GM03348 (cell line): ENCODE results near the gene CDK17.
A peak's percentile ranks its signal among the peaks of the same experiment; 100 is the strongest.

Source experiments
- DNase-seq: peaks from one replicate; pipeline ENCODE4 v3.0.0; 2012; ENCODE audit warnings: low spot score

CDK17 gene

GRCh38 chr12:96263449-96263902 is 136.8 kb downstream of the CDK17 start:
- no peak for DNase-seq

DNA sequence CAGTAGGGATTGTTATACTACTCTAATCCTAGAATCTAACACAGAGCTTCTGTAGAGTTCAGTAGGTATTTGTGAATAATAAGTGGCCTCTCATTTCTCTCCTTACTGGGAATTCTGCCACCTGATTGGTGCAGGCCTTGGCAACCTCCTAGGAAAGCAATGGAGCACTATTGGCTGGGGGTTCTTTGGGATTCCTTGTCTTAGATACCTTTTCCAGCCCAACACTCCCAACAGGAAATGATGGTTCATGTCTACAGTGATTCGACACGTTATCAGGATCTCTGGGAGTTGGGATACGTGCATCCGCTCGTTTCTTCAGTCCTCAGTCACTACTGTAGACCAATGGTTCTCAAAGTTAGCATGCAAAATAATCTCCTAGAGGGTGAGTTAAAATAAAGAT is 138.7 kb downstream of the CDK17 start:
- no peak for DNase-seq

DNA sequence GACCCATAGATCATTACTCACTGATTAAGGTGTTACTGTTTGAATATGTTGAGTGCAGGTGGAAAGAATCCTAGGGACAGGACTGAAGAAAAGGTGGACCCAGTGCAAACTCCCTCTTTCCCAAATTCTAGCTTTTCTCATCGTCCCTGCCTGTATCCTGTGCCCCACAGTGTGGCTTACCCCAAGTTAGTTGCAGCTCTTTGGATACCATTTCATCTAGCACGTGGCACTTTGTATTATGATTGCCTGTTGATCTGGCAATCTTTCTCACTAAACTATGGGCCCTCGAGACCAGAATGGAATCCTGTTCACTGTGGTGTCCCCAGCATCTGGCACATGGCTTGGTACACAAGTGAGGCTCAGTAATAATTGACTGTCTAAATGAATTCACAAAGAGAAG is 139.6 kb downstream of the CDK17 start:
- no peak for DNase-seq

DNA sequence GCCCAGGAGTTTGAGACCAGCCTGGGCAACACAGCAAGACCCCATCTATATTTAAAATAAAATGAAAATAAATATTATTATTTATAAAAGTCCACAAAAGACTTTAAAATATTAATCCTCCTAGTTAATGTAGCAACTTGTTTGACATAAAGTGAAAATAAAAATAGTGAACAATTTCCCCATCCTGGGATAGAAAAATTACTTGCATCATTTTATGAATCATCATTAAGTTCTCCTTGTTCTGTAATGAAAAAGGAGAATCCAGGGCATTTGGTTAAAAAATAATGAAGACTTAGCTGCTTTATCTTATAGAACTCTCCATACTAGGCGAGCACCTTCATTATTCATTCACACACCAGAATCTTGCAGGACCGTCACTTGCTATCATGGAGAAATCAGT is 140.0 kb downstream of the CDK17 start:
- no peak for DNase-seq

DNA sequence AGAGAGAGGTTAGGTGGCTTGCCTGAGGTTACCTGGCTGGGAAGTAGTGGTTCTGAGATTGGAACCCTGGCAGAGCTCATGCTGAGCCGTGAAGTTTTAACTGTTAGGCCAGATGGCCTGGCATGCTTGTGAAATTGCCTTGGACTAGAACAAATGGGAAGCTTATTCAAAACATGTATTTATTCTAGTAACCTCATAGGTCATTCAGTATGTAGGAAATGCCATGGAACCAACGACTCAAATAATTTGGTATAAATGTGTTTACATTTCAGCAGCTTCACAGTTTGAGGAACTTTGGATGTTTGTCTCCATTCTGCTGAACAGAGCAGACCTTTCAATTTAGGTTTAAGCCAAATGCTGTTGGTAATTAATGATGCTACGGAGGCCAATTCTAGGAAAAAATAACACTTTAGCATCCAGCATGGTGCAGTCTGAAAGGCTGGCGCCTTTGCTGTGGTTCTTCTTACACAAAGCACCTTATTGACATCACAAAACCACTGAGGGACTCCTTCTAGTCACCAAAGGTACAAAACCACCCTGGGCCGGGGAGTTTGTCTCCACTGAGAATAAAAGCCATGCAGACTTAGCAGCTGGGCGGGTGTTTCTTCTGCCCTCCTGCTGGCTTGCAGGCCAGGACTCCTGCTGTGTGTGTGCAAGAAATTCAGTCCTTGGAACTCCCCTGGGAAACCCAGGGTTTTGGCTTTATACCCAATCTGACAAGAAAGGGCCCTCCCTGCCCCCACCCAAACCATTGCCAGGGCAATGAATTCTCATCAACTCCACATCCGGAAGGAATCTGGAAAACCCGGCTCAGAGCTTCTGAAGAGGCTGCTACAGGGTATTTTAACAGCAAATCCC is 141.9 kb downstream of the CDK17 start:
- peak; percentile 37 for DNase-seq

DNA sequence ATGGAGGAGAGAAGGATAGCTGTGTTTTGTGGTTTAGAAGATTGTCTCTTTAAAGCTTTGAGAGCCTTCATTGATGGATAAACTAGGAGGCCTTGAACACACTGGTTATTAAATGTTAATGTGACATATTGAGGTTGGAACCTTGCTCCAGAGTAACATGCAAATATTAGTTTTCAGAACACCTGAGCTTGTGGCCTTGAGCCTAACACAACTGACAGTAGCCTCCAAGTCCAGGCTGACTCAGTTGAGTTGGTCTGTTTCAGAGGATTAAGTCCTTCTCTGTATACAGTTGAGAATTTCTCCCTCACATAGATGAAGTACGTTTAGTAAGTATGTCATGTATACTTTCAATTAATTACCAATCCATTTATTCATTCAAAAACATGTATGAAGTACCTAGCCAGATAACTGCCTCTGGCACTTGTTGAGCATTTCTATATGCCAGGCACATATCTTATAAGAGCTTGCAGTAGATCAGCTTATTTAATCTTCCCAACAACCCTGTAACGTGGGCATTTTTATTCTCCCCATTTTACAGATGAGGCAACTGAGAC is 142.6 kb downstream of the CDK17 start:
- no peak for DNase-seq

DNA sequence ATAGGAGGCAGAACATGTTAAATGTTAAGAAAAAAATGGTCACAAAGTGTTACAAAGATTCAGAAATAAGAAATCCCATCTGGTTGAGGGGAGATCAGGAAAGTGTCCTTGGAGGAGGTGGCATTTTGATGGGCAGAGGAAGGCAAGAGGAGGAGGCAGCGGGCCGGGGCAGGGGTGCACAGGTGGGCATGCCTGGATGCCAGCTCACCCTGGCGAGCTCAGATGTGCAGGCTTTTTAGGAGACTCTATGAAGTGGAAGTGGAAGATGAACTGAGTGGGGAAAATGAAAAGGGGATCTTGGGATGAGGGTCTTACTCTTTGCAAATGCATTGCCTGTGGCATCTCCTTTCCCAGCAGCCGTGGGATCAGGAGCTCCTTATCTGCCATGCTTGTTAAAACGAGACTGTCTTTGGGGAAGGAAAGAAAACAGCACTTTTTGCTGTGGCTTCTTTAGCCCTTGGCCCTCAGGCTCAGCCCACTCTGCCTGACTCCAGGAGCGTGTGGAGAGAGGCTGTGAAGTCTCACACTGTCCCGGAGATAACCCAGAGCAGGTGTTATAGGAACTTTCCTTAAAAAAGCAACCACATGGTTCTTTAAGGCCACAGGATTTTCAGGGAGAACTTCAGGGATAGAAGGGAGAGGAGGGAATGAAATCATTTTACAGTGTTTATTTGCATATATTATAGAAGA is 143.4 kb downstream of the CDK17 start:
- no peak for DNase-seq

DNA sequence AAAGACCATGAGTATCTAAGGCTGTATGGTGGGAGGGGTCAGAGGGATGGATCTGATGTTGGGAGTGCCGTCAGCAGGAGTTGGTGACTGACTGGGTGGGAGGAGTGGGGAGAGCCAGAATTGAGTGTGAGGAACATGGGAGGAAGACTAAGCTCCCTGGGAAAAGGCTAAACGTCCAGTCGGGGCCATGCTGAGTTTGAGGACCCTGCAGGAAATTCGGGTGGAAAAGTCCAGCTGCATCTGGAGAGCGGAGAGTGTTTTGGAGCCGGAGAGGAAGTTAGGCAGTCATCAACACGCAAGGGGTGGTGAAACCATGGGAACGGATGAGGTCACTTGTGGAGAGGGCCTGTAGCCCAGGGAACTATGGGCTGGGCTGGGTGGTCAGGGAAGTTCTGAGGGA is 145.2 kb downstream of the CDK17 start:
- peak; percentile 39 for DNase-seq

DNA sequence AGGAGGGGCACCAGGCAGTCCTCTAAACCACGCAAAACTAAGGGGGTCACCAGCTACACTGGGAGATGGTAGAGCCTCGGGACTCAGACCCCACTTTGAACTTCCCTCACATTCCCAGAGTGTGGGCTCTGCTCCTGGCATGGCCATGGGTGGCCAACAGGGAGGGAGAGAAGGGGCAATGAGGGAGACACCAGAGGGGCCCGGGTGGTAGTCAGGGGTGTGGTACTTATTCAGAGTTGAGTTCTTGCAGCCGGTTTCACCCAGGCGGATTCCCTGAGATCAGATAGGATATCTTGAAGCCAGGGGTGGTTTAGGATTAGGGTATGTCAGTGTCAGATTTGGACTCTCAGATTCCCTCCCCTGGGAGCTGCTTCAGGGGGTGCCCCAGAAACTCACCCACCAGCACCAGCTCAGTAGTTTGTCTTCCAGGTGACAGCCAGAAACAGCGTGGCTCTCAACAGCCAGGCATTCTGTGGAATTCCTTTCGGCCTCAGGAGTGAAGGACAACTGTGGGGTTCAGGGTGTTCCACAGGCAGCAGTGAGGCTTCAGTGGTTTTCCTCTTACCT is 150.0 kb downstream of the CDK17 start:
- no peak for DNase-seq

DNA sequence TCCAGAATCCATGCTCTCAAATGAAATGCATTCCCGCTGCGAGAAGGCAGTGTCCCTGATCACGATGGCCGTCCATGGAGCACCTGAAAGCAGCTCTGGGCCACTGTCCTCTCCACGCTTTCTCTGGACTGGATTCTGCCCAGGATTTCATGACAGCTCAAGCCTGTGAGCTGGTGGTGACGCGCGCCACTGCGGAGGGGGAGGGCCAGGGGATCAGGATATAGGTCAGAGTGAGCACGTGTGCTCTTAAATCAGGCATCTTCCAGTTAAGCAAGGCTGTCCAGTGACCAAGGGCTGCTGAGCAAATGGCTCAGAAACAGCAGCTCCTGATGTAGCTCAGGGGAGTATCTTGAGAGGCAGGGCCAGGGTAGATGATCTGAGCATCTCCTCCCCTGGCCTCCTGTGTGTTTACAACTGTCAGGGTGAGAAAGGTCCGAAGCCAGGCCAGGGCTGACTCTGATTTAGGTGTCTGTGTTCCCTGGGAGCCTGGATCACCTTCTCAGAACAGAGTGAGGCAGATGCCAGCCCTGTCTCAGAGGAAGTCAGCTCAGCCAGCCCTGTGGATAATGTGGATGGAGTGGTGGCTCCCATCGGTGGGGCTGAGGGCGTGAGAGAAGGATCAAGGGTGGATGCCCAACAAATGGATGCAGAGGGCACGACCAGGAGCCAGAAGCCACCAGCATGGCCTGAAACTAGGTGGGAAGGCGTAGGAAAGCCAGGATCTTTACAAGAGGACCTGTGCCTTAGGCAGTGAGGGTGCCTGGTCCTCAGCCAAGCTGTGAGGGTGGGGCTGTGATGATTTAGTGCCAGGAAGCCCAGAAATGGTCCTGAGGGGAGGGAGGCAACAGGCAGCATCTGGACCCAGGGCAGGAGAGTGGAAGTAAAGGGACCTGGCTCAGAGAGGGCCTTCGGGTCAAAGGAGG is 150.8 kb downstream of the CDK17 start:
- no peak for DNase-seq

DNA sequence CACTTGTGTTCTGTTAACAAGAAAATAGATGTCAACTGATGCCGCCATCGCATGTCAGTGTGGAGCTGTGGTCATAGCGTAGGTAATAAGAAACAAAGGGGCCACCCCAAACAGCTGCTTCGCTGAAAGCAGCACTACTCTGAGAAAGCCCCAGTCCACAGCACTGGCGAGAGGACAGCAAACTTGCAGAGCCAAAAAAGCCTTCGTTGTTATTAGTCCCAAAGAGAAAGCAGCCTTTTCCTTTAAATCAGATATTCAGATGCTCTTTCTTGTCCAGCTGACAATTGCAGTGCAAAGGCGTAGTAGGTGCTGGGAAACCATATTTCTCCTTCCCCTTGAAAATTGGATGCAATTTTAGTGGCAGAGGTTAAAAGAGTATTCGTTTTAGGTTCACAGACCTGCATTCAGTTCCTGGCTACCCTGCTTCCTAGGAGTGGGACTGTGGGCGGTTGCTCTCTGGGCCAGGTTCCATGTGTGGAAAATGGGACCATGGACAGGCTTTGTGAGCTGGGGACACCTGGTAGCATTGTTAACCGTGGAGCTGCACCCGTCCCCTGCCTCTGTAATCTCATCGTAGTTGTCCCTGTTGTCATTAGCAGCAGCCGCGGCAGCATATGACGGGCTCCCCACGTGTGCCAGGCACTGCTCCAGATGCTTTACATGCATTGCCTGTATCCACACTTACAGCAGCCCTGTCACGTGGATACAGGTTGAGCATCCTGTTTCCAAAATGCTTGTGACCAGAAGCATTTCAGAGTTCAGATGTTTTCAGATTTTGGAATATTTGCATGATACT is 151.9 kb downstream of the CDK17 start:
- no peak for DNase-seq

GRCh38 chr12:96247563-96247962 is 152.7 kb downstream of the CDK17 start:
- no peak for DNase-seq

DNA sequence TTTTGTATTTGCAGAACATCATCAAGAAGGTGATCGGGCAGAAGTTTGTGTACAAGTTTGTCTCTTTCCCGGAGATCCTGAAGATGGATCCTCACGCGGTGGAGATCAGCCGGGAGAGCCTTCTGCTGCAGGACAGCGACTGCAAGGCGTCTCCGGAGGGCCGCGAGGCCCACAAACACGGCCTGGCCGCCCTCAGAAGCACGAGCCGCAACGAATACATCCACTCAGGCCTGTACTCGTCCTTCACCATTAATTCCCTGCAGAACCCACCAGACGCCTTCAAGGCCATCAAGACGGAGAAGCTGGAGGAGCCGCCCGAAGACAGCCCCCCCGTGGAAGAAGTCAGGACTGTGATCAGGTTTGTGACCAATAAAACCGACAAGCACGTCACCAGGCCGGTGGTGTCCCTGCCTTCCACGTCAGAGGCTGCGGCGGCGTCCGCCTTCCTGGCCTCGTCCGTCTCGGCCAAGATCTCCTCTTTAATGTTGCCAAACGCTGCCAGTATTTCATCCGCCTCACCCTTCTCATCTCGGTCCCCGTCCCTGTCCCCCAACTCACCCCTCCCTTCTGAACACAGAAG is 153.2 kb downstream of the CDK17 start:
- DNase-seq, result no peak

- DNase-seq, result no peak
Observed at GRCh38 chr12:96244826-96245225, 155.4 kb downstream of the CDK17 start.

DNA sequence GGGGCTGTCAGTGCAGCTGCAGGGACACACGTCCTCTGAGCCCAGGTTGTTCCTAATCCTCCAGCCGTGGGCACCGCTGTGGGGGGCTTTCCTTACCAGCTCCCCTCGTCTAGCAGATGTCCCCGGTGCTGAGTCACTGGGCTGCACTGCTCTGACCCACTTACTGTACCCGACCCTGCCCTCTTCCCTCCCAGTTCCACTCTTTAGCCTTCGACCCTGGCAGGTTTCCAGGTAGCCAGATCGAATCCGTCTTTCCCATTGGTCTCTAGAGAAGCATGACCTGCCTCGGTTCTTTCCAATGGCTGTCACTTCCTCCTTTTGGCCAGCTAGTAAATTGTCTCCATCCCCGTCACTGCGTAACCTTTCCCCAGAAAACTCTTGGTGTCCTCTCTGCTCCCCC is 157.6 kb downstream of the CDK17 start:
- no peak for DNase-seq

DNA sequence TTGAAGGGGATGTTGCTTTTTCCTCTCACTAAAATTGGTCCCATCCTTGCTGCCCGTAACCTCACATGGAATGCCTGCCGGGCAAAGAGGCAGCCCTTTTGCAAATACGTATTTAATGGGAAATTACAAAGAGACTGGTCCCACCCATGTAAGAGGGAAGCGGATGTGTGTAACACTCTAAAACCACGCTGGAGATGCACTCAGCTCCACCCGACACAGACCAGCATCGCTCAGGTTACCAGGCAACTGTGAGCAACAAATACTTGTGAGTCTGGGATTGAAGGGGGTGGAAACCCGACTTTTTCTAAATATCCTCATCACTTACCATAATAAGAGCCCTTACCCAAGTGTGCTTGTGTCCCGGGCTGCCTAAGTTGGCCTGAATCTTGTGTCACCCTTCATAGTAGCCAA is 158.4 kb downstream of the CDK17 start:
- peak; percentile 88 for DNase-seq

GRCh38 chr12:96241431-96241830 is 158.8 kb downstream of the CDK17 start:
- no peak for DNase-seq

DNA sequence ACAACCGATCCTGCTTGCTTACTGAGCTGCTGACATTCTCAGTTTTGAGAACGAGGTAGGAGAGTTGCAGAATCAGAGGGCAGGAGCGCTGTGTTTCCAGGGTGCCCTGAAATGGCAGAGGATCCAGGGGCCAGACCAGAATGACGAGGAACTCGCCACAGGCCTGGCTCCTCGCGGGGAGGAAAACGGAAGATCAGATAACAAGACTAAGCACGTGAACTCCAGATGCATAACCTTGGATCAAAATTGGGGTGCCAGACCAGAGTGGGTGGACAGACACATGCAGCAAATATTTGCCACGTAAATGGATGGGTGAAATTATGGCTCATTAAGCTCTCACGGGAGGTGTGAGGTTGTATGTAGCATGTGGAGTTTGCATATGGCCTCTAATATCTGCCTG is 159.6 kb downstream of the CDK17 start:
- peak; percentile 35 for DNase-seq

DNA sequence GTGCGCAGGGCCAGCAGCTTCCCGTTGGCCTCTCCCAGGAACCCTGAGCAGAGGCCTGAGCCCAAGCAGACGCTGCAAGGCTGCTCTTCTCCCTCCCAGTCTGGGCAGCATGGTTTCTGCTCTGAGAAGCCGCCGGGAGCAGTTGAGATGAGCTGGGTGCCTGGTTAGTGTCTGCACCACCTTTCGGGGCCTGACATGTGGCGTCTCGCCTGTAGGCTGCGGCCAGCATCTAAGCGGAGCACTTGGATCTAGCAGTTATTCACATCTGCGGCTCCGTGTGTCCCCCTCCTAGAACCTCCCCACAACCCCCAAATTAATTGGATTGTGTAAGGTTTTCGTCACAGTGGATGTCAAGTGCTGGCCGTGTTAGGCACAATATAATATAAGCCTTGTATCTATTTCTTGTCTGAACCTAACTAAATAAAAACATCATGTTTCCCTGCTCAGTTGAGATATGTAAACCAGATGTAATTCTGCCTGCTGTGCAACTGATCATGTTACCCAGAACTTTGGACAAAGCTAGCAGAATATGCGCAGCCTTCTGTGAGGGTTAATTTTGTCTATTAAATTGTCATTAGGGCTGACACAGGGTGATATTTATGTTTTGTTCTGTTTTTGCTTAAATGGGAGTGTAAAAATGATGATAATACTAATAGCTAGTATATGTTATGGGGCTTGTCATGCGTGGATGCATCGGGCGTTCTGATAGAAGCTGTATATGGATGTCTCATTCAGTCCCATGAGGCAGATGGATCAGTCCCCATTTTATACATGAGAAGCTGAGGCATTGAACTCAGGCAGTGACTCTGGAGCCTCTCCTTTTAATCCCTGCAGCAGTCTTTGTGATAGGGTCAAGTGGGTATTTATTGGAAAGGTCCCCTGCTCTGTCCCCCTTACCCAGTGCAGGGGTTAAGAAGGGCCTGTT is 160.3 kb downstream of the CDK17 start:
- DNase-seq, result peak; percentile 42
